ENCODE data around the gene MAPK8IP2. TPM values are rescaled to one million over a fixed set of nuclear protein-coding genes. Genes with fewer than 3 reads are reported as not detected.

The MAPK8IP2 gene
- polyA plus RNA-seq (ENCODE audit: insufficient read length in 4 of 4), result 1 to 10 TPM in 2 of 4 donors, under 1 TPM in 2; 0.72 to 3.5 (median 0.93) TPM

GRCh38 chr22:50600538-50600937, at the start of gene MAPK8IP2:
MAPK8IP2 (plus strand) TSS chr22:50600793; CDS start chr22:50600819, 26 bp downstream.
- no peak for DNase-seq (ENCODE audit: low read depth in 4 of 4, low spot score in 3 of 4)

- no peak for DNase-seq (ENCODE audit: low read depth in 4 of 4, low spot score in 3 of 4)
These were observed 49.3 kb upstream of the MAPK8IP2 start for GRCh38 chr22:50551160-50551752.

- no peak for DNase-seq (ENCODE audit: low read depth in 4 of 4, low spot score in 3 of 4)
These were observed 47.3 kb upstream of the MAPK8IP2 start for GRCh38 chr22:50553310-50553709.

GRCh38 chr22:50556703-50557102, 43.9 kb upstream of the MAPK8IP2 start:
- no peak for DNase-seq (ENCODE audit: low read depth in 4 of 4, low spot score in 3 of 4)

- no peak for DNase-seq (ENCODE audit: low read depth in 4 of 4, low spot score in 3 of 4)
These were observed 40.6 kb upstream of the MAPK8IP2 start for GRCh38 chr22:50560034-50560433.

GRCh38 chr22:50561401-50562358, 38.9 kb upstream of the MAPK8IP2 start:
- no peak for DNase-seq (ENCODE audit: low read depth in 4 of 4, low spot score in 3 of 4)

- DNase-seq (ENCODE audit: low read depth in 4 of 4, low spot score in 3 of 4), result peak; percentile 74 to 89 (median 86)
These were observed 37.8 kb upstream of the MAPK8IP2 start, which contains the start of gene SYCE3 for GRCh38 chr22:50562523-50563412. SYCE3 (minus strand) TSS chr22:50562919; CDS start chr22:50556405, 6,514 bp downstream.

GRCh38 chr22:50563413-50564160, 37.0 kb upstream of the MAPK8IP2 start:
- no peak for DNase-seq (ENCODE audit: low read depth in 4 of 4, low spot score in 3 of 4)

GRCh38 chr22:50564289-50564688, 36.3 kb upstream of the MAPK8IP2 start:
- DNase-seq (ENCODE audit: low read depth in 4 of 4, low spot score in 3 of 4), result no peak

GRCh38 chr22:50567721-50568252, 32.8 kb upstream of the MAPK8IP2 start:
- DNase-seq (ENCODE audit: low read depth in 4 of 4, low spot score in 3 of 4), result no peak

GRCh38 chr22:50568626-50569025, 32.0 kb upstream of the MAPK8IP2 start:
- no peak for DNase-seq (ENCODE audit: low read depth in 4 of 4, low spot score in 3 of 4)

- DNase-seq (ENCODE audit: low read depth in 4 of 4, low spot score in 3 of 4), result no peak
These were observed 31.5 kb upstream of the MAPK8IP2 start for GRCh38 chr22:50569041-50569459.

- DNase-seq (ENCODE audit: low read depth in 4 of 4, low spot score in 3 of 4), result no peak
These were observed 30.6 kb upstream of the MAPK8IP2 start for GRCh38 chr22:50569896-50570535.

- no peak for DNase-seq (ENCODE audit: low read depth in 4 of 4, low spot score in 3 of 4)
These were observed 29.7 kb upstream of the MAPK8IP2 start for GRCh38 chr22:50570861-50571260.

GRCh38 chr22:50571264-50572175, 29.1 kb upstream of the MAPK8IP2 start:
- DNase-seq (ENCODE audit: low read depth in 4 of 4, low spot score in 3 of 4), result no peak

GRCh38 chr22:50572965-50573364, 27.6 kb upstream of the MAPK8IP2 start:
- no peak for DNase-seq (ENCODE audit: low read depth in 4 of 4, low spot score in 3 of 4)

GRCh38 chr22:50573491-50574382, 26.9 kb upstream of the MAPK8IP2 start:
- no peak for DNase-seq (ENCODE audit: low read depth in 4 of 4, low spot score in 3 of 4)
